Fibroblast of lung (primary cell): ENCODE data around the gene TBC1D14. TPM values are rescaled to one million over a fixed set of nuclear protein-coding genes. Genes with fewer than 3 reads are reported as not detected.

Experiments
- DNase-seq, 2 donors: peaks; one replicate each; pipeline versions ENCODE4 v3.0.0 to v3.0.0-alpha.2; 2010; ENCODE audit warnings: low read depth in 2 of 2
- H2AFZ ChIP-seq: 2 replicates; pipeline ENCODE4 v1.5.1; 2012; ENCODE audit warnings: low read length, control low read depth, inconsistent platforms
- H3K27ac ChIP-seq: 2 replicates; pipeline ENCODE4 v1.5.1; 2011; ENCODE audit warnings: low read length, control low read depth; ENCODE audit not compliant: insufficient read depth
- H3K27me3 ChIP-seq: 2 replicates; pipeline ENCODE4 v1.5.1; 2011; ENCODE audit warnings: mild to moderate bottlenecking, low read length; ENCODE audit not compliant: control insufficient read depth, insufficient read depth
- H3K36me3 ChIP-seq: 2 replicates; pipeline ENCODE4 v1.5.1; 2011; ENCODE audit warnings: low read length; ENCODE audit not compliant: control insufficient read depth, insufficient read depth
- H3K4me1 ChIP-seq: 2 replicates; pipeline ENCODE4 v1.5.1; 2011; ENCODE audit warnings: low read length; ENCODE audit not compliant: control insufficient read depth, insufficient read depth; ENCODE audit errors: extremely low read depth
- H3K4me2 ChIP-seq: 2 replicates; pipeline ENCODE4 v1.5.1; 2011; ENCODE audit warnings: low read length, control low read depth; ENCODE audit not compliant: insufficient read depth; ENCODE audit errors: extremely low read depth
- H3K4me3 ChIP-seq, 4 experiments: fragments of 200-600 bp in 1 of 4; sonication (generic) in 1 of 4; replicated peaks in 1 of 4; 2 replicates each; pipeline ENCODE4 v1.5.1; 2011 to 2016; ENCODE audit warnings: low read length in 4 of 4, low read depth in 3 of 4, mild to moderate bottlenecking in 3 of 4, control low read depth in 2 of 4, inconsistent platforms in 1 of 4, mixed read lengths in 1 of 4; ENCODE audit not compliant: insufficient read depth in 1 of 4; ENCODE audit errors: control extremely low read depth in 1 of 4
- H3K79me2 ChIP-seq: 2 replicates; pipeline ENCODE4 v1.5.1; 2012; ENCODE audit warnings: mild to moderate bottlenecking, low read length, inconsistent platforms; ENCODE audit not compliant: control insufficient read depth, insufficient read depth
- H3K9ac ChIP-seq: 2 replicates; pipeline ENCODE4 v1.5.1; 2011; ENCODE audit warnings: mild to moderate bottlenecking, low read length, control low read depth; ENCODE audit not compliant: insufficient read depth
- H3K9me3 ChIP-seq: 2 replicates; pipeline ENCODE4 v1.5.1; 2012; ENCODE audit warnings: low read depth, low read length; ENCODE audit not compliant: control insufficient read depth, insufficient read depth
- H4K20me1 ChIP-seq: 2 replicates; pipeline ENCODE4 v1.5.1; 2011; ENCODE audit warnings: low read length; ENCODE audit not compliant: control insufficient read depth, insufficient read depth; ENCODE audit errors: extremely low read depth
- CTCF ChIP-seq, 2 donors: IDR thresholded peaks in 1 of 2; conservative IDR thresholded peaks in 1 of 2; 1 replicate in 1 of 2; 2 replicates in 1 of 2; pipeline ENCODE4 v1.5.1; 2011 to 2012; ENCODE audit warnings: low read length in 2 of 2, control low read depth in 1 of 2, inconsistent platforms in 1 of 2, low read depth in 1 of 2, mild to moderate bottlenecking in 1 of 2
- EZH2 ChIP-seq: IDR thresholded peaks from 2 replicates; pipeline ENCODE4 v1.5.1; 2012; ENCODE audit warnings: low read length, control low read depth, mild to moderate bottlenecking; ENCODE audit errors: missing control alignments
- polyA plus RNA-seq, 2 donors: library from polyadenylated mRNA; depleted of rRNA in 1 of 2; stranded (reverse) in 1 of 2; unstranded in 1 of 2; fragments of >200 nt; gene quantifications; 2 replicates each; pipeline ENCODE4 v1.2.1, GENCODE V29; 2011 to 2012; ENCODE audit warnings: missing spikeins in 1 of 2
- total RNA-seq: library from RNA; depleted of rRNA; stranded (reverse); fragments of >200 nt; gene quantifications from 2 replicates; pipeline ENCODE4 v1.2.1, GENCODE V29; 2014

TBC1D14 gene
- total and polyA plus RNA-seq, 2 donors (not counting 1 experiment from before 2014, with no cell fraction given): 26.9 to 37.7 TPM

DNA sequence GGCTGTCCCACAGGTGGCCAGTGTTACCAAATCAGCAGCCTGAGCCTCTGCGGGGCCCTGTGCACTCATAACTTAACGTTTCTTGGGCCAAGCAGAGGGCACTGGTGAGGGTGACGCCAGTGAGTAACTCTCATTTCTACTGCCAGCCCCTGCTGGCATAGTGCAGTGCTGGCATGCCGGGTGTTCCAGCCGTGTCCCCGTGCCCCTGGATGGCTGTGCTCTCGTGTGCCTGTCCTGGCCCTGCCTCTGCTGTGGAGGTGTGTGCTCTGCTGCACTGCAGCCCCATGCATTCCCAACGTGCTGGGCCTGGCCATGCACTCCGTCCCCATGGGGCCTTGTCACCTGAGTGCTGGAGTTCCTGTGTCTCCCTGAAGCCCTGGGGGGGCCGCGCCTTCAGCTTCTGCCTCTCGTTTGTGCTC, 14.7 kb downstream of the TBC1D14 start:
- TF ChIP-seq CTCF (conservative IDR thresholded peaks at IDR 0.05 in 1 of 2, IDR thresholded peaks at IDR 0.05 in 1 of 2; ENCODE audit: low read depth in 1 of 2, low read length in 2 of 2) (no peak), EZH2 (no peak)
- H4K20me1 ChIP-seq: no peaks in the 10 kb centered on the region
- H3K36me3 ChIP-seq: peaks cover 3% of the 10 kb centered on the region
- no peak overlapping the region for H3K4me2 ChIP-seq
- H3K9me3 ChIP-seq: no peaks in the 10 kb centered on the region
- peaks cover 2% of the 10 kb centered on the region for H3K4me1 ChIP-seq
- H3K79me2 ChIP-seq: no peaks in the 10 kb centered on the region
- H3K27me3 ChIP-seq: no peaks in the 10 kb centered on the region
- H3K27ac ChIP-seq: no peak overlapping the region
- H3K9ac ChIP-seq: no peak overlapping the region
- no peak overlapping the region for H3K4me3 ChIP-seq
- DNase-seq: no peak
- no peak overlapping the region for H2AFZ ChIP-seq

DNA sequence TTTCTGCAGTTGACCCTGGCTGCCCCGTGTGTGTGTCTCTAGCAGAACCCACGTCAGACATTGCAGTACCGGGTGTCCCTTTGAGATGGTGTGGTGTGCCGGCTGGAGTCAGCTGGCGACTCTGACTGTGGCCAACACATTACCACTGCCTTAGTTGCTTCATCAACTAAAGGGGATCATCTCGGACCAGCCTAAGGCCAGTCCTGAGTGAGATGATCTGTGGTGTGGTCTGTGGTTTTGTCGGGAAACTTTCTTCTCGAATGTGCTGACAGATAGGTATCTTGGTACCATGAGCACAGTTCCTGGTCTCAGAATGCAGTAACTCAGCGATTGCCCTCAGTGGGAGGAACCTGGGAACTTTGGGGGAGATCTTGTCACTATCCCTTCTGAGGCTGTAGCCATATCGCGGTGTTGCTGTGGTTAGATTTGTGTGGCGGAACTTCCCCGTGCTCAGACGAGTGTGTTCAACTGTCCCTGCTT, 15.8 kb downstream of the TBC1D14 start:
- H3K4me1 ChIP-seq: peaks cover 2% of the 10 kb centered on the region
- no peak overlapping the region for H2AFZ ChIP-seq
- H3K4me2 ChIP-seq: no peak overlapping the region
- H3K9me3 ChIP-seq: no peaks in the 10 kb centered on the region
- peaks cover 3% of the 10 kb centered on the region for H3K36me3 ChIP-seq
- H3K27me3 ChIP-seq: no peaks in the 10 kb centered on the region
- H3K79me2 ChIP-seq: no peaks in the 10 kb centered on the region
- TF ChIP-seq EZH2 (no peak), CTCF (conservative IDR thresholded peaks at IDR 0.05 in 1 of 2, IDR thresholded peaks at IDR 0.05 in 1 of 2; ENCODE audit: low read depth in 1 of 2, low read length in 2 of 2) (no peak)
- H3K4me3 ChIP-seq: no peak overlapping the region
- no peaks in the 10 kb centered on the region for H4K20me1 ChIP-seq
- no peak for DNase-seq
- H3K9ac ChIP-seq: no peak overlapping the region
- no peak overlapping the region for H3K27ac ChIP-seq

DNA sequence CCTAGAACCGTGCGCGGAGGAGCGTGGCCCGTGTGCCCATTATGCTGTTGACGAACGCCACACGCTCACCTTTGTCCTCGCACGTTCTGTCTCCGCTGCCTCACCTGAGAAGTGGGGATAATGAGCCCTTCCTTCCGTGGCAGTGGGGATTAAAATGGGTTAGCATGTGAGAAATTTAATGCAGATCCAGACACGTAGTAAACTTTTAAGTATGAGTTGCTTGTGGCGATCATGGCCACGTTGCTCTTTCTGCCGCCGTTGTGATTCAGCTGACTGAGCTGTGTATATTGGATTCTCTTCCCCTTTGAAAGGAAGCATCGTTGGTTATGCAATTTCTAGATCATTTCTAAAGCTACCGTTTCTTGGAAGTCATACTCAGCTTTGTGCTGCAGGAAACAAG, 16.5 kb downstream of the TBC1D14 start:
- Histone ChIP-seq H3K4me1 (peaks cover 2% of the 10 kb centered on the region), H3K4me2 (no peak overlapping the region), H3K9ac (no peak overlapping the region), H3K79me2 (no peaks in the 10 kb centered on the region), H4K20me1 (no peaks in the 10 kb centered on the region), H3K27ac (no peak overlapping the region), H3K36me3 (peaks cover 3% of the 10 kb centered on the region), H2AFZ (no peak overlapping the region), H3K27me3 (no peaks in the 10 kb centered on the region), H3K9me3 (no peaks in the 10 kb centered on the region), H3K4me3 (no peak overlapping the region)
- DNase-seq: no peak
- TF ChIP-seq CTCF (conservative IDR thresholded peaks at IDR 0.05 in 1 of 2, IDR thresholded peaks at IDR 0.05 in 1 of 2; ENCODE audit: low read depth in 1 of 2, low read length in 2 of 2): no peak
- no peak for TF ChIP-seq EZH2
